Activated CD8-positive, alpha-beta T cell treated with anti-CD3 and anti-CD28 coated beads, Interleukin-2, amount 10 ng/mL, durations not matched to agents 7 days and 5 days (primary cell): ENCODE results near the gene CRYGB. TPM values are rescaled to one million over a fixed set of nuclear protein-coding genes. Genes with fewer than 3 reads are reported as not detected.
"Not testable (repeated sequence)": the region's sequence is repeated elsewhere in the genome, so short reads cannot be mapped to it uniquely, and the experiment has no call there.

ENCODE experiments used
- ATAC-seq: fragments of 150-1000 bp; cut with Tn5 transposase; one replicate; pipeline ENCODE4 v1.10.0; 2021; ENCODE audit warnings: moderate library complexity
- CTCF ChIA-PET: fragments of 350-600 bp; sonication (Branson Sonifier 250); formaldehyde crosslinking; loops from one replicate; lab custom pipeline; 2021; ENCODE audit warnings: antibody characterized with exemption; lab: Charles Lee
- POLR2A ChIA-PET: fragments of 350-600 bp; sonication (Branson Sonifier 250); formaldehyde crosslinking; loops from one replicate; lab custom pipeline; 2021; ENCODE audit warnings: antibody characterized with exemption; lab: Charles Lee
- DNase-seq: peaks from one replicate; pipeline ENCODE4 v3.0.0-alpha.2; 2020
- H3K27ac Mint-ChIP-seq: one replicate; pipeline ENCODE4 v1.8.0; 2021; ENCODE audit warnings: mild to moderate bottlenecking, mixed read lengths
- H3K27me3 Mint-ChIP-seq: one replicate; pipeline ENCODE4 v1.8.0; 2021; ENCODE audit warnings: low read depth, mixed read lengths
- H3K36me3 Mint-ChIP-seq: one replicate; pipeline ENCODE4 v1.8.0; 2021; ENCODE audit warnings: low read depth, mixed read lengths
- H3K4me1 Mint-ChIP-seq: one replicate; pipeline ENCODE4 v1.8.0; 2021; ENCODE audit warnings: low read depth, mixed read lengths
- H3K4me3 Mint-ChIP-seq: one replicate; pipeline ENCODE4 v1.8.0; 2021; ENCODE audit warnings: mild to moderate bottlenecking, mixed read lengths
- H3K9me3 Mint-ChIP-seq: one replicate; pipeline ENCODE4 v1.8.0; 2022; ENCODE audit warnings: mixed read lengths; ENCODE audit not compliant: insufficient read depth
- total RNA-seq, 2 experiments: library from RNA; stranded (reverse); gene quantifications; one replicate each; pipeline ENCODE4 v1.2.3, GENCODE V29; 2021

The CRYGB gene
- total RNA-seq, 2 experiments from 2014 or later, result not detected

DNA sequence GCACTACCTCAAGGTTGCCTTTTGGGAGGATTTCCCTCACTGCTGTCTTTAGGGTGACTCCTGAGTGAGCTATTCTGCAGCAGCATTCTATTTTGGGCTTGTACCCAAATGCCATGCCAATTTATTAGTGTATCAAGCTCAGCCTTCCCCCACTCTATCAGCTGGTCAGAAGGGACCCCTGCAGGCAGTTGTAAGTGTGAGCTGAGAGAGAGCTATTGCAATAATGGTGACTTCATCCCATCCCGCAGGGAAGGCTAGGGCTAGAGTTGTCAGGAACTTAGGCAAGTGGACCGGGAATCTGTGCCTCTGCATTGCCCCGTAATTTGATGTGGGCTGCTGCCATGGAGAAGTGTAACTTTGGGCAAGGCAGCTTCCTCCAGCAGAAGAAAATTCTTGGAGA lies 1.8 kb upstream of the CRYGB start:
- no peak for ATAC-seq
- Mint-ChIP-seq H3K36me3 (no peaks in the 10 kb centered on the region), H3K4me3 (no peak overlapping the region), H3K27ac (no peak overlapping the region), H3K4me1 (no peaks in the 10 kb centered on the region), H3K27me3 (peaks cover 11% of the 10 kb centered on the region), H3K9me3 (no peaks in the 10 kb centered on the region)
- no peak for DNase-seq
- POLR2A ChIA-PET, result no interaction called here
- CTCF ChIA-PET, result no interaction called here

DNA sequence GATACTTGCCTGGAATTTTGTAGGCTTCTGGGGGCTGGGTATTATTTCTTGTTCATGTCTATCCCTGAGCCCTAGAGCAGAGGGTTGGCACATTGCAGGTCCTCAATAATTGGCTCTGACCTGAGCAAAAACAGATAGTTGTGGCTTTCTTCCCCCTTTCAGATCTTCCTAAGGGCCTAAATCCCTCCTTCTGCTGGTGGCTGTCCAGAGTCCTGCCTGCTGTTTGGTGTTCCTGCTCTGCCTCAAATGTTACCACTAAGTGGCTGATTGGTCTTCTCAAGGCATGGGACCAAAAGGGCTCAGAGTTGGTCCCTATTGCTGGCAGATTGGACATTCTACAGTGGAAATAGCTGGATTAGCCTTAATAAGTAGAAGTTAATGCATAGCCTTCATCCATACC lies 1.1 kb upstream of the CRYGB start:
- Mint-ChIP-seq H3K4me1 (no peaks in the 10 kb centered on the region), H3K4me3 (no peak overlapping the region)
- CTCF ChIA-PET, result no interaction called here

DNA sequence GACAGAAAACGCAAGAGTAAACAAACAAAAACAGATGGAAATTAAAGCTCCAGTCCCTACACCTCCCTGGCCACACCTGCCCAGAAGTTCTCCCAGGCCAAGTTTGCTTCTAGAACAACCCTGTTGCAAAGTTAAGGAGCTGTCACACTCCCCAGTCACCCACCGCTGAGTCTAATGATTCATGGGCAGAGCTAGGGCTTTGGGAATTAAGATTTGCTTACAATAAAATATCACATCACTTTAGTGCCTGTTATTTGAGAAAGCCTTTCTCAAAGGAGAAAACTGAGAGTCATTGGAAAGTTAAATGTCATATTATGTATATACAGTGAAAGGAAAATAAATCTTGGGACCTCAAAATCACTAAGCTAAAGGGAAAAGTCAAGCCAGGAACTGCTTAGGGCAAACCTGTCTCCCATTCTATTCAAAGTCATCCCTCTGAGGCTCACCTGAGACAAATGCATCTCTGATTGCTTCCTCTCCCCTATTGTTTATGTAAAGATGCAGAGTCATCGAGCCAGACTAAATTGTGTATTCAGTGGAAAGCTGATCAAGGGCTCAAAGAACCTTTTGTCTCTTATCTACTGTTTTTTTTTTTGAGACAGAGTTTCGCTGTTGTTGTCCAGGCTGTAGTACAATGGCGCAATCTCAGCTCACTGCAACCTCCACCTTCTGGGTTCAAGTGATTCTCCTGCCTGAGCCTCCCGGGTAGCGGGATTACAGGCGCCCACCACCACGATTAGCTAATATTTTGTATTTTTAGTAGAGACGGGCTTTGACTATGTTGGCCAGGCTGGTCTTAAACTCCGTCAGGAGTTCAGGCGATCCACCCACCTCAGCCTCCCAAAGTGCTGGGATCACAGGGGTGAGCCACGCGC lies 2.8 kb downstream of the CRYGB start:
- DNase-seq (no peak), ATAC-seq (no peak)
- ChIA-PET POLR2A (no interaction called here), CTCF (no interaction called here)
- Mint-ChIP-seq H3K4me3 (no peak overlapping the region), H3K27ac (no peak overlapping the region), H3K4me1 (no peaks in the 10 kb centered on the region), H3K36me3 (no peaks in the 10 kb centered on the region), H3K27me3 (no peaks in the 10 kb centered on the region), H3K9me3 (no peaks in the 10 kb centered on the region)

More for the DNA sequence above, 1.1 kb upstream of the CRYGB start:
- DNase-seq (no peak), ATAC-seq (no peak)
- POLR2A ChIA-PET, result no interaction called here
- no peaks in the 10 kb centered on the region for H3K9me3 Mint-ChIP-seq
- no peak overlapping the region for H3K27ac Mint-ChIP-seq
- H3K27me3 Mint-ChIP-seq, result peaks cover 6% of the 10 kb centered on the region
- no peaks in the 10 kb centered on the region for H3K36me3 Mint-ChIP-seq

DNA sequence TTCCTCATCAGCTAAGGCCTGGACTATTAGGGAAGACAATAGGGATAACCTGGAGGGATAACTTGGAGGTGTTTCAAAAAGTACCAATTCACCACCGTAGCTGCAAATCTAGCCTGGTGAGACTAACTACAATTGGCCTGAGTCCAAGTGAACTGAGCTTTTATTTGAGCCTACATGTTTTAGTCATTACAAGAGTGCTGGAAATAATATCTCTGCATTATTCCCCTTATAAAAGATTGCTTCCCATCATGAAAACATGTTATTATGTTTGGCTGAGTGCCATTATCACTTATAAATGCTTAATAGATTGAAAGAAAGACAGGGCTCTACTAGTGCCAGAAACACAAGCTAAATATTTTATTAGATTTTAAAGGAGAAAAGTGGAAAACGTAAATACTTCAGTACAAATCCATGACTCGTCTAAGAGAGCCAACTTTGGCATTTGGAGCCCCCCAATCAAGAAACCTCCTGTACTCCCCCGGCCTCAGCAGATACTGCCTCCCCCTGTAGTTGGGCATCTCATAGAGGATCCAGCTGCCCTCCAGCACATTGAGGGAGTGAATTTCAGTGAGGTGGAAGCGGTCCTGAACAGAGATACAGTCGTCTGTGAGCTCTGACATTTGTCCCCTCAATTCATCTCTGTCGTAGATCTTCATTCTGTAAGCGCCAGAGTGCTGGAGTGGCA lies 3.6 kb downstream of the CRYGB start:
- H3K4me1 Mint-ChIP-seq, result no peaks in the 10 kb centered on the region
- H3K4me3 Mint-ChIP-seq, result no peak overlapping the region
- no peaks in the 10 kb centered on the region for H3K9me3 Mint-ChIP-seq
- ATAC-seq (no peak), DNase-seq (no peak)
- CTCF ChIA-PET, result interaction anchor here (1.3 kb wide), 1 partner anchor 113 kb away, joined by 3 read pairs; the partner anchor contains the start of gene IDH1
- H3K27ac Mint-ChIP-seq, result no peak overlapping the region
- POLR2A ChIA-PET, result no interaction called here
- H3K36me3 Mint-ChIP-seq, result no peaks in the 10 kb centered on the region
- H3K27me3 Mint-ChIP-seq, result no peaks in the 10 kb centered on the region

DNA sequence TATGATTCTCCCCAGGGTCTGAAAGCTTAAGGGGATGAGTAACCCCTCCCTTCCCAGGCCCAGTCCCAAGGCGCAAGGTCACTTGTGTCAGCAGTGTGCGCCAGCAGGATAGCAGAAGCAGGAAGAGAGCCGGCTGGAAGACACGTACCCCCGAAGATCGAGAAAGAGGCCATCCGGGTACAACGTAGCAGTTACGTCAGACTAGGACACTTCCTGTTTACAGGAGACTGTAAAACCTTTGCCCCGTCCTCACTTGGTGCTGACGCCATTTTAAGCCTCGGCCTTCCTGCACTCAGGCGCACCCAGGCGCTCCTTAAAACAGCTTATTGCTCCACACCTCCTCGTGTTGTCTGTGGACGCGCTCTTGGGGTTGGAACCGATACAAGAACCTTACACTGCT lies 6.5 kb downstream of the CRYGB start:
- DNase-seq (no peak), ATAC-seq (no peak)
- Mint-ChIP-seq H3K27me3 (no peaks in the 10 kb centered on the region), H3K9me3 (no peaks in the 10 kb centered on the region), H3K4me1 (peaks cover 12% of the 10 kb centered on the region), H3K27ac (no peak overlapping the region), H3K4me3 (no peak overlapping the region), H3K36me3 (no peaks in the 10 kb centered on the region)
- ChIA-PET CTCF (no interaction called here), POLR2A (no interaction called here)

DNA sequence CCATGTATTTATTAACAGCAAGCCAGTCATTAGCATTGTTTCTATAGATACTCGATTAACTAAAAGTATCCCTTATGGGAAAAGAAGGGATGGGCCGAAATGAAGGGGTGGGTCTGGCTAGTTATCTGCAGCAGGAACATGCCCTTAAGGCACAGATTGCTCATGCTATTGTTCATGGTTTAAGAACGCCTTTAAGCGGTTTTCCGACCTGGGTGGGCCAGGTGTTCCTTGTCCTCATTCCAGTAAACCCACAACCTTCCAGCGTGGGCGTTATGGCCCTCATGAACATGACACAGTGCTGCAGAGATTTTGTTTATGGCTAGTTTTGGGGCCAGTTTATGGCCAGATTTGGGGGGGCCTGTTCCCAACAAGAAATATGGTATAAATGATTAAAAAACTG lies 7.6 kb downstream of the CRYGB start:
- H3K27me3 Mint-ChIP-seq, POLR2A ChIA-PET, H3K36me3 Mint-ChIP-seq, H3K4me3 Mint-ChIP-seq, H3K27ac Mint-ChIP-seq, DNase-seq, CTCF ChIA-PET, ATAC-seq, H3K9me3 Mint-ChIP-seq: not testable (repeated sequence)
- peaks cover 15% of the 10 kb centered on the region for H3K4me1 Mint-ChIP-seq

DNA sequence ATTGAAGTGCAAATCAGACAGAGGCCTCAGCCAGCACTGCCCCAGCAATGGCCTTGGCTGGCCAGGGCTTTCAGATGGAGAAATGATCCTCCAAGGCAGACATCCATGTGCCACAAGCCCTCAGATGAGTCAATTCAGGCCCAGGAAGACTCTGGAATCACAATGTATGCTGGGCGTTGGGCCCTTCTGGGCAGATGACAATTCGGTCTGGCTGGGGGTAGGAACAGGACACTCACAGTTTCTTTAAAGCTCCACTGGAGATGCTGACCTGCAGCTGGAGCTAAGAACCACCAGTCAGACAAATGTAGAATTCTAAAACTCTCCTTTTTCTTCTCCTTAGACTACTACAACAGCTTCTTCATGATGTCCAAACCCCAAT lies 9.3 kb downstream of the CRYGB start:
- Mint-ChIP-seq H3K36me3 (no peaks in the 10 kb centered on the region), H3K4me3 (no peak overlapping the region), H3K4me1 (peaks cover 15% of the 10 kb centered on the region), H3K27ac (no peak overlapping the region), H3K27me3 (peaks cover 8% of the 10 kb centered on the region), H3K9me3 (no peaks in the 10 kb centered on the region)
- DNase-seq (no peak), ATAC-seq (no peak)
- CTCF ChIA-PET, result no interaction called here
- POLR2A ChIA-PET, result no interaction called here

DNA sequence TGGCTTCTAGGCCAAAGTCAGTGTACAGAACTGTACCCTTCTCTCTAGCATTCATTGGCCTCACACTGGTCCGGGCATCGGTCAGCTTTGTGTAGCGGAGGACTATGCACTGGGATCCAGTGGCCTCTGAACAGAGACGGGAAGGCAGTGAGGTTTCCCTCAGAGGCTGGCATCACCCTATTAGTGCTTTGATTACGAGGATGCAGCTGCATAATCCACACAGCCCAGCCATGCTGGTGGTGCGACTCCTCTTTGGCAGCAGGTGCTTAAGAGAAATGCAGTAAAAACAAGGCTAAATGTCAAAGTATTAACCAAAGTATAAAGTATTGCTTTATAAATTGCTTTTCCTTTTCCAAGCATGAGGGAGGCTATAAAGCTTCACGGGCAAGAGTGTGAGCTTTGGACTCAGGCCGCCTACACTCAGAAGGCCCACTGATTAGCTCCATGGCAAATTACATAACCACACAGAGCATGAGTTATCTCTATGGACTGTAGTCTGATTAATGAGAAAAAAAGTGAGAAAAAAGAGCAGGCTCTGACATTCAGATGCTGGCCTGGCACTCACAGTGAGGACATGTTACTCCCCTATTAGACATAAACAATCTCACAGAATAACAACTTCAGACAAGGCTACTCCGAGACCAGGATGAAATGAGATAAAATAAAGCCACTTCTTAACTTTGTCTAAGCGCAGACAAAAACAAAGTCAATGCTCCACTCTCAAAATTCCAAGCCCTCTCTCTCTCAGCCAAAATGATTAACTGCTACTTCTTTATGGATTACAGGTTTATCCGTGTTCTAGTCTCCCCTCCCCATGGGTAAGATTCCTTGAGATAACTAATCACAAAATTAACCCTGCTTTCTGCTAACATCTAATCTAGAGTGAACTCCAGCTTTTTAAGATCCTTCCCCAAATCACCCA lies 9.9 kb downstream of the CRYGB start:
- ChIA-PET POLR2A (no interaction called here), CTCF (no interaction called here)
- Mint-ChIP-seq H3K4me3 (no peak overlapping the region), H3K4me1 (peaks cover 15% of the 10 kb centered on the region), H3K27me3 (peaks cover 8% of the 10 kb centered on the region), H3K27ac (no peak overlapping the region), H3K36me3 (no peaks in the 10 kb centered on the region), H3K9me3 (no peaks in the 10 kb centered on the region)
- ATAC-seq, result no peak
- no peak for DNase-seq

DNA sequence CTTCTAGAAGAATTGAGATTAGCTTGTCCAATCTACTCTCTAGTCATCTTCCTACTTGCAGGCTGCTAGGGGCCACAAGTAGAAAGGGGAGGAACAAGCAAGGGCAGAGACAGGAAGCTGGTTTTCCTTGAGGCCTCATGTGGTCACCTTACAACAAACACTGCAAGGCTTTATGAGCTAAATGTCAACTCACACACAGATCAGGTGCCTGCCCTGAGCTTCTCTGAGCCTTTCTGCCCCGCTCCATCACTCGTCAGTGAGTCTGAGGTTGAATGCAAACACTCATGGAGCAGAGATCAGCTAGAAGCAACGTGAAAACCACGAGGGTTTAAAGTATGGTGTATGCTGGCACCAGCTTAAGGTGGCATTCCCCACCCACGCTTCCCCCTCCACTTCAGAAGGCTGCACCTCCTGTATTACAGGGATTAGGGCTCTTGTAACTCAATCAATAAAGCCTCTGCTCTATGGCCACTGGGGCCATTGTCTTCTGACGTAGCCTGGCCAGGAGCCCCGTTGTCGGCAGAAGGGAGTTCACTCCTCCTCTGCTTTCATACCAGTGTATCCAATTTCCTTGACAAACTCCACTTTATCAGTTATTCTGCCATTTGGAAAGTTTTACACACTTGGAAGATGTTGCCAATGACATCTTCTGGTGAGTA lies 10.9 kb downstream of the CRYGB start:
- Mint-ChIP-seq H3K4me3 (peak overlapping the region; percentile 2), H3K4me1 (peaks cover 15% of the 10 kb centered on the region), H3K27me3 (peaks cover 8% of the 10 kb centered on the region), H3K36me3 (no peaks in the 10 kb centered on the region), H3K9me3 (no peaks in the 10 kb centered on the region), H3K27ac (peak overlapping the region; percentile 73)
- peak; percentile 62 for DNase-seq
- CTCF ChIA-PET, result interaction anchor here (1.0 to 1.2 kb wide), 2 partner anchors 10 to 120 kb away, joined by 3 read pairs; partner anchors contain the start of gene IDH1
- ATAC-seq, result peak; percentile 86
- POLR2A ChIA-PET, result no interaction called here

DNA sequence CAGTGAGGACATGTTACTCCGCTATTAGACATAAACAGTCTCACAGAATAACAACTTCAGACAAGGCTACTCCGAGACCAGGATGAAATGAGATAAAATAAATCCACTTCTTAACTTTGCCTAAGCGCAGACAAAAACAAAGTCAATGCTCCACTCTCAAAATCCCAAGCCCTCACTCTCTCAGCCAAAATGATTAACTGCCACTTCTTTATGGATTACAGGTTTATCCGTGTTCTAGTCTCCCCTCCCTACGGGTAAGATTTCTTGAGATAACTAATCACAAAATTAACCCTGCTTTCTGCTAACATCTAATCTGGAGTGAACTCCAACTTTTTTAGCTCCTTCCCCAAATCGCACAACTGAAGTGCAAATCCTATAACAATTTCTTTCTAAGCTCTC lies 15.2 kb downstream of the CRYGB start:
- Mint-ChIP-seq H3K9me3 (no peaks in the 10 kb centered on the region), H3K4me3 (no peak overlapping the region), H3K27ac (no peak overlapping the region), H3K36me3 (no peaks in the 10 kb centered on the region), H3K4me1 (peaks cover 14% of the 10 kb centered on the region), H3K27me3 (peaks cover 24% of the 10 kb centered on the region)
- DNase-seq (no peak), ATAC-seq (no peak)
- POLR2A ChIA-PET, result no interaction called here
- CTCF ChIA-PET, result no interaction called here
